ENCODE measurements around the gene SNCA.

DNA sequence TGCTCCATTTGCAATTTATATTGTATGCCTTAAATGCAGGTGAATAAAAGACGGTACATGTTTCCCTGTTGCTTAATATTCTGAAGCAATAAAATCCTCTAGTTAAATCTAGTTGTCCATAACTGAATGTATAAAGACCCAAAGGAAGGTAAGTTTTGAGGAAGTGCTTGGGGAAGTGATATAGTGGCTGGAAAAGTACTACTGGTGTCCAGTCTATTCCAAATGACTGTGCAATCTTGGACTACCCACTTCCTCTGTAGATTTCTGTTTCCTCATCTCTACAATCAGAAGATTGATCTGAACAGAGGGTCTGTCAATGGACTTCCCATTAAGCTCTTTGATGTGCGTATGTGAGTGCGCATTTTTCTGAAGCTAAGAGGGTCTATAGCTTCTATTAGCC is 17.0 kb downstream of the SNCA start:
- TF ChIP-seq, protein P1, sequence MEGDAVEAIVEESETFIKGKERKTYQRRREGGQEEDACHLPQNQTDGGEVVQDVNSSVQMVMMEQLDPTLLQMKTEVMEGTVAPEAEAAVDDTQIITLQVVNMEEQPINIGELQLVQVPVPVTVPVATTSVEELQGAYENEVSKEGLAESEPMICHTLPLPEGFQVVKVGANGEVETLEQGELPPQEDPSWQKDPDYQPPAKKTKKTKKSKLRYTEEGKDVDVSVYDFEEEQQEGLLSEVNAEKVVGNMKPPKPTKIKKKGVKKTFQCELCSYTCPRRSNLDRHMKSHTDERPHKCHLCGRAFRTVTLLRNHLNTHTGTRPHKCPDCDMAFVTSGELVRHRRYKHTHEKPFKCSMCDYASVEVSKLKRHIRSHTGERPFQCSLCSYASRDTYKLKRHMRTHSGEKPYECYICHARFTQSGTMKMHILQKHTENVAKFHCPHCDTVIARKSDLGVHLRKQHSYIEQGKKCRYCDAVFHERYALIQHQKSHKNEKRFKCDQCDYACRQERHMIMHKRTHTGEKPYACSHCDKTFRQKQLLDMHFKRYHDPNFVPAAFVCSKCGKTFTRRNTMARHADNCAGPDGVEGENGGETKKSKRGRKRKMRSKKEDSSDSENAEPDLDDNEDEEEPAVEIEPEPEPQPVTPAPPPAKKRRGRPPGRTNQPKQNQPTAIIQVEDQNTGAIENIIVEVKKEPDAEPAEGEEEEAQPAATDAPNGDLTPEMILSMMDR (IDR thresholded peaks at IDR 0.05) = no peak
- TF ChIP-seq POLR2A (IDR thresholded peaks at IDR 0.05) (no peak), POLR2AphosphoS5 (IDR thresholded peaks at IDR 0.05) (no peak), EP300 (IDR thresholded peaks at IDR 0.05) (no peak)

All from sigmoid colon (tissue), 4 donors.